ENCODE data around the gene INPP4B.

INPP4B gene

GRCh38 chr4:142582340-142582739, 263.8 kb downstream of the INPP4B start:
- peak in 2 of 56 donors; percentile 0 to 9 for DNase-seq

DNA sequence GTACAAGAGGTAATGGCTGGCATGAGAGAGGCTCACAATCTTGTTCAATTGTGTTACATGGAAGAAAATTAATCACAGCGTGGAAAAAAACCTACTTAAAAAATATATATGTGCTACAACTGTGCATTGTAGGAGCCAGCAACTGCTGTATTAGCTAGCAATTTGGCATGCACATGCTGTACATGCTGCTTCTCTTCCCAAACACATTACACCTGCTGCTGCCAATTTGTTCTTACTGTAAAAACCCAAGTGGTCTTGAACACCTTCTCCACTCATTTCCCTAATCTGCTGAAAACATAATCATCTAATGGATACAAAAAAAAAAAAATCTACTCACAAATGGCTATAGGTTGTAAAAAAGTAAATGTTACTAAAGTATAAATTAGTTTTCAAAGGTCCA, 264.2 kb downstream of the INPP4B start:
- no peak for DNase-seq

DNA sequence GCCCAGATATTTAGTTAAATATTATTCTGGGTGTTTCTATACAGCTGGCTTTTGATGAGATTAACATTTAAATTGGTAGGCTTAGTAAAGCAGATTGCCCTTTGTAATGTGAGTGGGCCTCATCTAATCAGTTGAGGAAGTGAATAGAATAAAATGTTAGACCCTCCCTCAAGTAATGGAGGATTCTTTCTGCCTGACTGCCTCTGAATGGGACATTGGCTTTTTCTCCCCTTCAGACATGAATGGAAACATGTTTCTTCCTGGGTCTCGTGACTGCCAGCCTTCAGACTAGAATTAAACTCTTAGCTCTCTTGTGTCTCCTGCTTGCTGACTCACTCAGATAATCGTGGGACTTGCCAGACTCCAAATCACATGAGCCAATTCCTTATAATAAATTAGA, 266.7 kb downstream of the INPP4B start:
- no peak for DNase-seq

GRCh38 chr4:142574306-142574705, 271.8 kb downstream of the INPP4B start:
- no peak for DNase-seq

DNA sequence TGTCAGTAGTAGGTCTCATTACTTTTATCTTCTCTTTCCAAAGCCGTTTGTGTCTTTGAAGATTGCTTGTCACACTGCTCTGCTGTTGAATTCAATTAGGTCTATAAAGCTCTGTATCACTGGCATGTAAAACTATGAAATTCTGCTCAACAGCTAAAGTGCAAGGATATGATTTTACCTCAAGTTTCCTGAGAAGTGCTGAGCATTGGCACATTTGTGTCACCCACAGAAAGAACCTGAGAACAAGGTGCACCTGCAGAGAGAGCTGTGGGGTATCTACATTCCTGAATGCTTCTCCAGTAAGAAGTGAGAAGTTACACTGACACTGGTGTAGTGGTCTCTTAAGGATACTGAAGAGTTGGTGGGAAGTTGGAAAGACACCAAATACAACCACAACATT, 274.0 kb downstream of the INPP4B start:
- DNase-seq, result no peak

DNA sequence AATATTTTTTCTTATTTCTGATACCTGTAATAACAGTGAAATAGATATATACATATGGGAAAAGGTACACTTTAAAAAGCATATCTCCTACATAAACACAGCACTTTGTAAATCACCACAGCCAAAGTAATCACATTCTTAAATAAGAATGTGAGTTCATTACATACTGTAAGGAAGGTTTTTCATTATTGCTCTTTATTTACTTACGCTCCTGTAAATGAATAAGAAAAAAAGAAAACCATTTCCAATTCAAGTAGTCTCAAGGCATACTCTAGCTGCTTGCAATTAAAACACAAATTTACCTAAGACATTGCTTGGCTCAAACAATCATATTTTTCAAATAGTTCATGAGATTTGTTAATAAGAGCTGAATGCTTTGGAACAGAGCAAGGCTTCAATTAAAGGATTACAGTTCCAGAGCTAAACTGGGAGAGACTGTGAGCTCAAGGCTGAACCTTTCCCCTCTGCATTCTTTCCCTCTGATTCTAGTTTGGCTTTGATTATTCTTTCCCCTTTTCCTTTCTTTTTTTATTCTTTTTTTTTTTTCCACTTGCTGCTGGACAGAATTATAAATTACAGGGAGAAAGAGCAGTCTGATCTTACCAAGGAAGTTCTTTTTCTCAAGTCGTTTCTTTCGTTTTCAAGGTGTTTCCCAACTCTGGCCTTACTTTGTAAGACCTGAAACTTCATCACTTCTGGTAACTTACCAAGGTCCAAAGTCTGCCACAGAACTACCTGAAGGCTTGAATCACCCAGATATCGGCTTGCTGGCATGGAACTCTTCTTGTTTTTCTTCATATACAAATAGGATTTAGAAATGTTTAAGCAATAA, 278.3 kb downstream of the INPP4B start:
- no peak for DNase-seq

- DNase-seq, result no peak
These were observed 278.9 kb downstream of the INPP4B start for GRCh38 chr4:142567199-142567598.

DNA sequence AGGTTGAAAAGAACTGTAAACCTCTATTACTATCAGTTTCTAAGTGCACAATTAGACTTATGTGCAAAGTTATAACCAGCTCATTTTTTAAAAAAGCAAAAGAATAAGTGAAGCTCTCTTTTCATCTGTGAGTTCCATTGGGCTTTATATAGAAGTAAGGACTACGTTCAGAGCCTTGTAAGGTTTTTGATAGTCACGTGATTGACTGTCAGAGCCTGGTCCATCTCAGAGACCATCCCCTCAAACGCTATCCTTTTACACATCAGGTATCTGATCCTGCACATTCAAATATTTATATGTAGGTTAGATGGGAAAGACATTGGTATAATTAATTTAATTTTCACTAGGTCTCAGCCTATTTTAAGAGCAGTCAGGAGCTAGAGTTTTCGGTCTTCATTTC, 279.3 kb downstream of the INPP4B start:
- DNase-seq, result no peak

DNA sequence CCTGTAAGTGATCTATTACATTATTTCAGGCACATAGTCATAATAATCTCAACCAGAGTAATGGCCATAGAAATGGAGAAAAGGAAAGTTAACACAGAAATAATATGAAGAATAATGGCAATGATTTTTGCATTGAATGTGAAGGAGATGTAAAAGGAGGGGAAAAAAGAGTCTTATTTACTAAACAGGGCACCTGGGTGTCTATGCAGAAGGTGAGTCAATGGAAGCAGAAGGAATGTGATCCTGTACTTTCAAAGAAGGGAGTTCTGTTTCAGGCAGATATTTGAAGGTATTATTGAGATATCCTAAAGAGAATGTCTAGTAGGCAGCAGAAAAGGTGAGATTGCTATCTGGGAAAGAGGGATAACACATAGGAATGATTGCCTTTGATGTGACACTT, 279.9 kb downstream of the INPP4B start:
- DNase-seq, result no peak

DNA sequence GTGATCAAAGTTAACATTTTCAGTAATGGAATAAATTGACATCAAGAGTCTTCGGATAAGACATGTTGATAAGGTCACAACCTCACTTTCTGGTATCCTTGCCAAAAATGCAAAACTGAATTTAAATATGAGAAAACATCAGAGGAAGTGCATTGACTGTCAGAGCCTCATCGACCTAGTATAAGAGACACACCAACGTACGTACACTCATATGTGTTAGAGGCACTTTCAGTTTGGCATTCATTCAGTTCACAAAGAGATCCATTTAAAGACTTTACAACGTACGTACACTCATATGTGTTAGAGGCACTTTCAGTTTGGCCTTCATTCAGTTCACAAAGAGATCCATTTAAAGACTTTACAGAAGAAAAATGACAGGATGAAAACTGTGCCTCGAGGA, 280.3 kb downstream of the INPP4B start:
- DNase-seq, result no peak

DNA sequence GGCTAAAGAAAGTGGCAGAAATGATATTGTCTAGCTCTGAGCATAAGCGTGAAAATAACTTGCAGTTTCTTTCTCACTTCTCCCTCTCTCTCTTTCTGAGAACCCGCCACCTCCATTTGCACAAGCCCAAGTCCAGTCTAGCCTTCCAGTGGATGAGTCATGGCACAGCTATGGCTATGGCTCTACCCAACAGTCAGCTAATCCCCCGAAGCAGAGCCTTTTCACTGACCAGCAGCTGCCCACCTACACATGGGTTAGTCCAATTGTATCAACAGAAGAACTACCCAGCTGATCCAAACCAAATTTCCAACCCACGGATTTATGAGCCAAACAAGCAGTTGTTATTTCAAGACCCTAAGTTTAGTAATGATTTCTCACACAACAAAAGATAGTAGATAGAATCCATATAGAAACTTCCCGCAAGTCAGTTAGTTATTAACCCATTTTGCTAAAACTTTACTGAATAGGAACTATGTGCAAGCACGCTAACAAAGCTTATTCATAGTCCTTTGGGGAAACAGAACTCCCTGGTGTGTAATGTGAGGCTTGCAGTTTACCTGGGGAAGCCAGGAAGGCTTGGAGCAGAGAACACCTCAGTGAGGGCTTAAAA, 282.3 kb downstream of the INPP4B start:
- no peak for DNase-seq

GRCh38 chr4:142559986-142560385, 286.1 kb downstream of the INPP4B start:
- no peak for DNase-seq

- DNase-seq, result no peak
These were observed 287.2 kb downstream of the INPP4B start for GRCh38 chr4:142558851-142559250.

DNA sequence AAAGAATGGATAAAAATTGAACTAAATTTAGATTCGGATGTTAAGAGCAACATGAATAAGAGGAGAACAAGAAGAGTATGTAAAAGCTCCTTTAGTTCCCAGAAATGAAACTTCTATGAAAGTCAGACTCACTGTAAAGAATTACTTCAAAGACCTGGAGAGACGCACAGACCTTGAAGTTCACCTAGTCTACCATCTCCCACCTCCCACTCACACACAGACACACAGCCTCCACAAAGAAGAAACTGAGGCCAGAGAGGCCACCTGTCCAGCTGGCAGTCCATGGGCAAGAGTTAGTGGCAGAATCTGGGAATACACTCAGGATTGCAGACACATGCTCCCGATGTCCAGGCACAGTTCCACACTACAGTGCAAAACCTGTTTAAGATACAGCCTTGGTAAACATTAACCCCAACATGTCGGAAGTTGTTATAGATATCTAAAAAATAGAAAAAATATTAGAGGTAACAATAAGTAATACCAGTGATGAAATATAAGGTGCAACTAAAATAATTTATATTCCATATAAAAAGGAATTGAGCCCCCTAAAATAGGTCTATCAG, 288.8 kb downstream of the INPP4B start:
- no peak for DNase-seq

- DNase-seq, result no peak
These were observed 289.4 kb downstream of the INPP4B start for GRCh38 chr4:142556570-142557238.

DNA sequence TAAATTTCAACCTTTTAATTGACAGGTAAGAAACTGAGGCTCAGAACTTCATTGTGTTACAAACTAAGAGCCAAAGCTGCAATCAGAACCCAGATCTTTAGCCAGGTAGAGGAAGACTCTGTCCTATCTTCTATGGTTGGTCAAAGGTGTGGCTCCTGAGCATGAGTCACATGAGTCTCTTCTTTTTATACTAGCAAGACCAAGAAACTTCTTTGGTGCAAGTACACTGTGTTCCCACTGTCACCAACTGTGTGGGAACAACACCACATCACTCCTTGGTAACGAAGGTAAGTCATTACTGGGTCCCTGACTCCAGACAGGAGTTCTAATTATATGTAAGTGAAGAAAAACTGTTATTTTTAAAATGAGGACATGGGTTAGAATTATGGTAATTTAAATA, 290.1 kb downstream of the INPP4B start:
- DNase-seq, result no peak

- no peak for DNase-seq
These were observed 291.7 kb downstream of the INPP4B start for GRCh38 chr4:142554412-142554811.

DNA sequence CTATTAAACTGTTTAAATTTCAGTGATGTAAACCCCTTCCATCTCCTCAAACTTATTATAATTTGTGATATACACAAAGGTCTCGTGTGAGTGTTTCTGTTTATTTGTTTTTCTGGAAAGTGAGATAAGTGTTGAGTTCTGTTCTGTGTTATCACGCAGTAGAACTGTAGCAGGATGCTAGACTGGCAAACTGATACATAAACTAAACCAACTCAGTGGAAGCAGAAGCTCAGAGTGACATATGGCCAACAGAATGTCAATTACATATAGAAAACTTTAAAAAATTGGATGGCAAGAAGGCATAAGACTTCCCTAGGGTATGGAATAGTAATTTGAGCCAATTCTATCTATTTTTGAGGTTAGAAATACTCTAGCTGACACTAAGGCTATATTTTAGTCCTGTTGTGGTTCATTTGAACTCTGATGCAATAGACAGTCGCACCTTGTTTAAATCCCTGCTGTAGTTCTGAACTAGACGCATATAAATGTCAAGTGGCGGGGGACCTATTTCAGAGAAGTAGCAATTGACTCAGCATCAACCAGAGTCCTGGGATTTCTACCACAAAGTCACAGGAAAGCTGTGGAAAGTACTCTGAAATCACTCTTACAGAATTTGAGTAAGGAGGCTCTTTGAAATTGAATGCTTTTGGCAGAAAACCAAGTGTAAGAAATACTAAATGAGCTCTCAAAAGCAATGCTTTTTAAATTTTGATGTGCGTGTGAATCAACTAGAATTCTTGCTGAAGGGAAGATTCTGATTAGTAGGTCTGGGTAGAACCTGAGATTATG, 294.4 kb downstream of the INPP4B start:
- DNase-seq, result no peak

DNA sequence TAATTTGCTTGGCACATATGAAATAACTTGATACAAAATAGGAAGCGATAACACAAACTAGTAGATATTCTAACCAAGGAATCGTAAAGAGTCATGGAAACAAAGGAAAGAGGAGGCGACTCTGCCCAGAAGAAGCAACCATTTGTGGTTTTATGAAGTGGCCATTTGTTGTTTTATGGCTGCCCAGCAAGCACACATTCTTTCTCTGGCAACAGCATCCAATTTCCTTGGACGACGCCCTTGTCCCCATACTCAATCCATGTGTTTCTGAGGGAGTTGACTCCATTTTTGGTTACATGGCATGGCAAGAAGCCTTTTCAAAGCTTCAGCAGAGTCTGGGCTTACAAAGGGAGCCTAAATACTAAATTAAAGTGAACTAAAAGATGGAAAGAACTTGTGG, 295.1 kb downstream of the INPP4B start:
- no peak for DNase-seq

DNA sequence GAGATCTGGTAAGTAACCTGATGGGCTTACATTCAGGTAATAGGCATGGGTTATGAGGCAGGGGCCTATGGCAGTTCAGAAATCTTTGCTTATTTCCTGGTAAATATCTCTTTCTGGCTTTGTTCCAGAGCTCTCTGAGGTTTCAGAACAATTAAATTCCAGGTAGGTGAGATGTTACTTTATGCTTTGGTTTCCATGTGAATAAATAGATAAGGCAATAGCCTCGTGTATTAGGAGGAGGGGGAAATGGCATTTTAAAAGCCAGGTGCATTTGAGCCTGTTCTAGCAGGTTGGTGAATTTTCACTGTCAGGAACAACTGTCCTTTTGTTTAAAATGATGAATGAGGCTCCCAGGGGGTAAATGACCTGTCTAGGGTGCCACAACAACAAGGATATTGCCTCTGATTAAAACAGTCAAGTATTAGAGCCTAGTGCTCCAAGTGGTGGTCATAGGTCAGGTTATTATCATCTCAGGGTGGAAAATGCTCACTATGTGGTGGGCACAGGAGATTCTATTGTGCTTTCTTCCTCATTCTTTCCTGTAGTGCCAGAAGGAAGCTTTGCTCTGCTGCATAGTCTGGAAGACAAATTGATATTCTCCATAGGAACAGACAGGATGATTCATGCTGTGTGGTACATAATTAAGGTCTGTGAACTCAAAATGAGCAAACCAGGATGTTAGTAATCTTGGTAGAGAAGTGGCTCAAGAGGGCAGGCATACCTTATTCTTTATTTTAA, 296.2 kb downstream of the INPP4B start:
- DNase-seq, result no peak

DNA sequence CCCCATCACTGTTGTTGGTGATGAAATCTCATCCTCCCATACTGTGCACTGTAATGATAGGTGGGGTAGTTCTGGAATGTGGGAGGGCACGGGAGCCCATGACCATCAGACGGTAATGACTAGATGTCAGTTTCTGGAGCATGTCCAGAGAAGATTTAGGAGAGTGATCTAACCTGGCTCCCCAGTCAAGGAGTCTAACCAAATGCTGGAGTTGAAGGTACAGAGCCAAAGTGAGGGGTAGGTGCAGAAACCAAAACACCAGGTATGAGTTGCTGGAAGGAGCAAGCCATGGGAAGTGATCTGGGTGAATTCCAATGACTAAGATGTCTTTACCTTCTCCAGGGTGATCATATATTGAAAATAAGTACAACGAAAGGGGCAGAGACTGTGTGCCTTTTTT, 296.9 kb downstream of the INPP4B start:
- DNase-seq, result no peak

Measured in nucleus accumbens (tissue), 56 donors.